WTC11 (cell line): Measurements from ENCODE around the gene MICA. TPM values are rescaled to one million over a fixed set of nuclear protein-coding genes. Genes with fewer than 3 reads are reported as not detected.

Source experiments
- ATAC-seq: fragments of 200-7000 bp; cut with Tn5 transposase; 2 replicates; pipeline ENCODE4 v1.10.0; 2021; ENCODE audit warnings: mild to moderate bottlenecking, moderate library complexity
- CTCF ChIA-PET: fragments of 300-600 bp; sonication (Branson Sonifier 250); formaldehyde crosslinking; loops from one replicate; lab custom pipeline; 2021; ENCODE audit warnings: antibody characterized with exemption; lab: Charles Lee
- POLR2A ChIA-PET: fragments of 350-600 bp; sonication (Branson Sonifier 250); formaldehyde crosslinking; loops from one replicate; lab custom pipeline; 2021; ENCODE audit warnings: antibody characterized with exemption; lab: Charles Lee
- DNase-seq: peaks from one replicate; pipeline ENCODE4 v3.0.0; 2021; ENCODE audit warnings: low spot score
- H3K27ac Mint-ChIP-seq: 2 replicates; pipeline ENCODE4 v1.8.0; 2021; ENCODE audit warnings: mixed read lengths
- H3K27me3 Mint-ChIP-seq: 2 replicates; pipeline ENCODE4 v1.8.0; 2021; ENCODE audit warnings: low read depth, mild to moderate bottlenecking, moderate library complexity, mixed read lengths
- H3K36me3 Mint-ChIP-seq: 2 replicates; pipeline ENCODE4 v1.8.0; 2021; ENCODE audit warnings: mixed read lengths
- H3K4me1 Mint-ChIP-seq: 2 replicates; pipeline ENCODE4 v1.8.0; 2022; ENCODE audit warnings: mixed read lengths
- H3K4me3 Mint-ChIP-seq: 2 replicates; pipeline ENCODE4 v1.8.0; 2021; ENCODE audit warnings: mild to moderate bottlenecking, moderate library complexity, mixed read lengths
- H3K9me3 Mint-ChIP-seq: 2 replicates; pipeline ENCODE4 v1.8.0; 2021; ENCODE audit warnings: mixed read lengths
- CBFB ChIP-seq: sonication (generic); formaldehyde crosslinking; IDR thresholded peaks from 2 replicates; pipeline ENCODE4 v1.8.1; 2022; ENCODE audit warnings: mild to moderate bottlenecking, low read depth, missing genetic modification reagents
- EMX1 ChIP-seq: fragments of 250-450 bp; sonication (Bioruptor Pico); IDR thresholded peaks from 2 replicates; pipeline ENCODE4 v1.8.0; 2021; ENCODE audit warnings: mild to moderate bottlenecking
- FOXP1 ChIP-seq: sonication (generic); formaldehyde crosslinking; IDR thresholded peaks from 2 replicates; pipeline ENCODE4 v1.8.0; 2022; ENCODE audit warnings: missing genetic modification reagents, mild to moderate bottlenecking, moderate library complexity, borderline replicate concordance
- FOXP4 ChIP-seq: sonication (generic); formaldehyde crosslinking; IDR thresholded peaks from 2 replicates; pipeline ENCODE4 v1.8.0; 2022; ENCODE audit warnings: mild to moderate bottlenecking, missing genetic modification reagents
- GTF2I ChIP-seq: fragments of 250-450 bp; sonication (Bioruptor Pico); conservative IDR thresholded peaks from 2 replicates; pipeline ENCODE4 v1.4.0; 2021; ENCODE audit warnings: mild to moderate bottlenecking
- HMGA2 ChIP-seq: fragments of 250-450 bp; sonication (Bioruptor Pico); IDR thresholded peaks from 2 replicates; pipeline ENCODE4 v1.4.0; 2021; ENCODE audit warnings: mild to moderate bottlenecking, moderate library complexity
- MAX ChIP-seq: sonication (generic); formaldehyde crosslinking; IDR thresholded peaks from 2 replicates; pipeline ENCODE4 v1.8.0; 2022; ENCODE audit warnings: mild to moderate bottlenecking, missing genetic modification reagents
- NFATC4 ChIP-seq: fragments of 250-450 bp; sonication (Bioruptor Pico); IDR thresholded peaks from 2 replicates; pipeline ENCODE4 v1.9.0; 2021; ENCODE audit warnings: mild to moderate bottlenecking
- NFE2L1 ChIP-seq: sonication (generic); formaldehyde crosslinking; IDR thresholded peaks from 2 replicates; pipeline ENCODE4 v1.8.1; 2023; ENCODE audit warnings: missing genetic modification reagents
- NR1H2 ChIP-seq: sonication (generic); formaldehyde crosslinking; IDR thresholded peaks from 2 replicates; pipeline ENCODE4 v1.9.0; 2021; ENCODE audit warnings: mild to moderate bottlenecking, moderate library complexity, missing genetic modification reagents
- PREB ChIP-seq: sonication (generic); formaldehyde crosslinking; IDR thresholded peaks from 2 replicates; pipeline ENCODE4 v1.8.1; 2022; ENCODE audit warnings: mild to moderate bottlenecking, missing genetic modification reagents, moderate library complexity, borderline replicate concordance
- STAT6 ChIP-seq: sonication (generic); formaldehyde crosslinking; conservative IDR thresholded peaks from 2 replicates; pipeline ENCODE4 v1.8.1; 2023; ENCODE audit warnings: mild to moderate bottlenecking, low read depth, missing genetic modification reagents, moderate library complexity
- TP53 ChIP-seq: sonication (generic); formaldehyde crosslinking; IDR thresholded peaks from 2 replicates; pipeline ENCODE4 v1.8.1; 2023; ENCODE audit warnings: mild to moderate bottlenecking, missing genetic modification reagents
- USF2 ChIP-seq: sonication (generic); formaldehyde crosslinking; IDR thresholded peaks from 2 replicates; pipeline ENCODE4 v1.8.1; 2023; ENCODE audit warnings: mild to moderate bottlenecking, missing genetic modification reagents, moderate library complexity
- ZMAT4 ChIP-seq: fragments of 250-450 bp; sonication (Bioruptor Pico); IDR thresholded peaks from 2 replicates; pipeline ENCODE4 v1.9.0; 2021; ENCODE audit warnings: mild to moderate bottlenecking
- ZNF512 ChIP-seq: sonication (generic); formaldehyde crosslinking; IDR thresholded peaks from 2 replicates; pipeline ENCODE4 v1.8.1; 2022; ENCODE audit warnings: missing genetic modification reagents, borderline replicate concordance
- total RNA-seq: library from RNA; stranded (reverse); gene quantifications from 3 replicates; pipeline ENCODE4 v1.2.3, GENCODE V29; 2021

The MICA gene
- total RNA-seq, 1 experiment from 2014 or later = 12.9 TPM

- peaks cover 30% of the 10 kb centered on the region for H3K36me3 Mint-ChIP-seq
- DNase-seq = no peak
- POLR2A ChIA-PET = no interaction called here
- no peak overlapping the region for H3K4me3 Mint-ChIP-seq
- H3K9me3 Mint-ChIP-seq = peaks cover 56% of the 10 kb centered on the region
- peaks cover 39% of the 10 kb centered on the region for H3K27me3 Mint-ChIP-seq
- CTCF ChIA-PET = interaction anchor here (1.2 kb wide), 1 partner anchor 39 kb away, joined by 4 read pairs; no protein-coding TSS in a partner anchor
- H3K27ac Mint-ChIP-seq = no peak overlapping the region
- ATAC-seq = no peak
- H3K4me1 Mint-ChIP-seq = peaks cover 13% of the 10 kb centered on the region
- TF ChIP-seq NR1H2 (CRISPR knock-in tag) = no peak
- TF ChIP-seq MAX (CRISPR knock-in tag) = no peak
- no peak for TF ChIP-seq EMX1
- TF ChIP-seq NFE2L1 (CRISPR knock-in tag) = no peak
- TF ChIP-seq GTF2I (CRISPR knock-in tag) = no peak
- no peak for TF ChIP-seq FOXP1
- no peak for TF ChIP-seq CBFB (CRISPR knock-in tag)
- TF ChIP-seq USF2 = no peak
- no peak for TF ChIP-seq PREB (CRISPR knock-in tag)
- TF ChIP-seq FOXP4 (CRISPR knock-in tag) = no peak
- TF ChIP-seq NFATC4 (CRISPR knock-in tag) = no peak
- TF ChIP-seq ZNF512 = no peak
- no peak for TF ChIP-seq ZMAT4 (CRISPR knock-in tag)
- TF ChIP-seq TP53 (CRISPR knock-in tag) = no peak
- no peak for TF ChIP-seq STAT6 (CRISPR knock-in tag)
- TF ChIP-seq HMGA2 (CRISPR knock-in tag) = no peak
Observed at GRCh38 chr6:31438677-31439076, 35.3 kb downstream of the MICA start.
